ENCODE measurements around the gene APOM.

APOM gene

DNA sequence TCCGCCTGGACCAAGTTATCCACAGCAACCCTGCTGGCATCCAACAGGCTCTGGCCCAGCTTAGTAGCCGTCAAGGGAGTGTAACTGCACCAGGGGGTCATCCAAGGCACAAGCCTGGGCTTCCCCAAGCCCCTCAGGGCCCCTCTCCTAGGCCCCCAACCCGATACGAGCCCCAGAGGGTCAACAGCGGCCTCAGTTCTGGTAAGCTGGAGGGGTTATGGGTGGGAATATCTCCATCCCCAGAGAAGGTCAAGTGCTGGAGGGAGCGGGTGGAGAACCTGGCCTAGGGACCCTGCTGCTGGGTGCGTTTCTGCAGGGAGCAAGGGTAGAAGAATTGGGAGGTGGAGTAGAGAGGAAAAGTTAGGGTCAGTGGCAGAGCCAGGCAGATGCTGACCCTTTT lies 22.2 kb upstream of the APOM start:
- Histone ChIP-seq H3K4me3 (ENCODE audit: low read depth, low read length) (no peak overlapping the region), H3K9me3 (ENCODE audit: control insufficient read depth, insufficient read depth, low read length) (no peaks in the 10 kb centered on the region), H3K36me3 (ENCODE audit: control insufficient read depth, insufficient read depth, low read length) (peaks cover 84% of the 10 kb centered on the region), H3K9ac (ENCODE audit: low read depth, low read length) (no peak overlapping the region), H3K27me3 (ENCODE audit: control insufficient read depth, insufficient read depth, low read length) (no peaks in the 10 kb centered on the region), H3K4me1 (ENCODE audit: control insufficient read depth, insufficient read depth, low read length) (no peaks in the 10 kb centered on the region)

DNA sequence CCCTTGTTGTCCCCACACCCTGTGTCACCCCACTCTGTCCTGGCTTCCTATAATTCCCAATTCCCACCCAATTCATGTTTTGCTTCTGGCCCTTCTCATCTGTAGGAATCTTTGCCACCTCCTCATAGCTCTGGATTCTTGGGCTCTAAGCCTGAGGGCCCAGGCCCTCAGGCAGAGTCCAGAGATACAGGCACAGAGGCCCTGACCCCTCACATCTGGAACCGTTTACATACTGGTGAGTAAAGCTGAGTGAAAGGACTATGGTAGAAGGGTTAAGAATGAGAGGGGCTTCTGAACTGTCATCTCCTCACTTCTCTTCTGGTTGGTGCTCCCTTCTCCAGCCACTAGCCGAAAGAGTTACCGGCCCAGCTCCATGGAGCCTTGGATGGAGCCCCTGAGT lies 21.6 kb upstream of the APOM start:
- no peaks in the 10 kb centered on the region for H3K9me3 ChIP-seq (ENCODE audit: control insufficient read depth, insufficient read depth, low read length)
- H3K4me1 ChIP-seq (ENCODE audit: control insufficient read depth, insufficient read depth, low read length): no peaks in the 10 kb centered on the region
- H3K27me3 ChIP-seq (ENCODE audit: control insufficient read depth, insufficient read depth, low read length): no peaks in the 10 kb centered on the region
- no peak overlapping the region for H3K9ac ChIP-seq (ENCODE audit: low read depth, low read length)
- H3K4me3 ChIP-seq (ENCODE audit: low read depth, low read length): no peak overlapping the region
- H3K36me3 ChIP-seq (ENCODE audit: control insufficient read depth, insufficient read depth, low read length): peaks cover 84% of the 10 kb centered on the region

DNA sequence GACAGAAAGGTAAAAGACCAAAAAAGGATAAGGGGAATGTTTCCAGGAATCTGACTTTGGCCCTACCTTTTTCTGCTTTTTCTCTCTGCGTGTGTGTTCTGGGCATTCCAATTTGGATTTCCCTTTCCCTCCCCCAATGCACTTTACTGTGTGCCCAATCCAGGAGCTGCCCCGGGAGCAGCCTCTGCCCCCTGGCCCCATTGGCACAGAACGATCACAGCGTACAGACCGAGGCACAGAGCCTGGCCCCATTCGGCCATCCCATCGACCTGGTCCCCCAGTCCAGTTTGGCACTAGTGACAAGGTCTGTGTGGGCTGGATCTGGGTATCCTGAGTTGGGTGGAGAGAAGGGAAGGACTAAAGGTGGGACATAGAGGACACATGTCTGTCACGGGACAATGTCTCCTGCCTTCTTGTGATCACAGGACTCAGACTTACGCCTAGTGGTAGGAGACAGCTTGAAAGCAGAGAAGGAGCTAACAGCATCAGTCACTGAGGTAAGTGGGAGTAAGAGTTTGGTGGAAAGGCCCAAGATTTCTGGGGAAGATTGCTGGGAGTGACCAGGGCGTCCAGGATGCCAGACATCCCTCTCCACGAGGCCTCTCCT lies 20.6 kb upstream of the APOM start:
- Histone ChIP-seq H3K9ac (ENCODE audit: low read depth, low read length) (no peak overlapping the region), H3K9me3 (ENCODE audit: control insufficient read depth, insufficient read depth, low read length) (no peaks in the 10 kb centered on the region), H3K4me1 (ENCODE audit: control insufficient read depth, insufficient read depth, low read length) (no peaks in the 10 kb centered on the region), H3K4me3 (ENCODE audit: low read depth, low read length) (no peak overlapping the region), H3K36me3 (ENCODE audit: control insufficient read depth, insufficient read depth, low read length) (peaks cover 87% of the 10 kb centered on the region), H3K27me3 (ENCODE audit: control insufficient read depth, insufficient read depth, low read length) (no peaks in the 10 kb centered on the region)

DNA sequence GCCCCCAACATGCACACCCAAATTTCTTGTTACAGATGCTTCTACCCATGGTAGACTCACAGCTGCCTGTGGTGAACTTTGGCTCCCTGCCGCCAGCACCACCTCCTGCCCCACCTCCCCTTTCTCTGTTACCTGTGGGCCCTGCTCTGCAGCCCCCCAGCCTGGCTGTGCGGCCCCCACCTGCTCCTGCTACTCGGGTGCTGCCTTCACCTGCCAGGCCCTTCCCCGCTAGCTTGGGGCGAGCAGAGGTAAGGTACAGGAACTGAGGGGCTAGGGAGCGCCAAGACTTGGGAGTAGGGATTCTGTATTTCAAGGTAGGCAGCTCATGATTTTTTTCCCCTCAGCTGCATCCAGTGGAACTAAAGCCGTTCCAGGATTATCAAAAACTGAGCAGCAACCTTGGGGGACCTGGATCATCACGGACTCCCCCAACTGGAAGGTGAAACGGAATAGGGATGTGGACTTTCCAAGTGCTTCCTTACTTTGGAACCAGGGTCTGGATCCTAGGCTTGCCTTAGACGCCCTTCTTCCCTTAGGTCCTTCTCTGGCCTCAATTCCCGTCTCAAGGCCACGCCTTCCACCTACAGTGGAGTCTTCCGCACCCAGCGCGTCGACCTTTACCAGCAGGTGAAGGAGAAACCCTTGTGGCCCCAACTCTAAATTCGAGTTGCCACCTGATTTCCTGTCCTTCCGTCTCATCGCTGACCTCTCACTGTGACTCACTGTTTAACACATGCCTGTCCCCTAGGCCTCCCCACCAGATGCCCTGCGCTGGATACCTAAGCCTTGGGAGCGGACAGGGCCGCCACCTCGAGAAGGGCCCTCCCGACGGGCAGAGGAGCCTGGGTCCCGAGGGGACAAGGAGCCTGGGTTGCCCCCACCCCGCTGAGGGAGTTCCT lies 18.7 kb upstream of the APOM start:
- H3K9me3 ChIP-seq (ENCODE audit: control insufficient read depth, insufficient read depth, low read length): no peaks in the 10 kb centered on the region
- no peaks in the 10 kb centered on the region for H3K4me1 ChIP-seq (ENCODE audit: control insufficient read depth, insufficient read depth, low read length)
- no peaks in the 10 kb centered on the region for H3K27me3 ChIP-seq (ENCODE audit: control insufficient read depth, insufficient read depth, low read length)
- no peak overlapping the region for H3K9ac ChIP-seq (ENCODE audit: low read depth, low read length)
- H3K36me3 ChIP-seq (ENCODE audit: control insufficient read depth, insufficient read depth, low read length): peaks cover 88% of the 10 kb centered on the region
- no peak overlapping the region for H3K4me3 ChIP-seq (ENCODE audit: low read depth, low read length)

DNA sequence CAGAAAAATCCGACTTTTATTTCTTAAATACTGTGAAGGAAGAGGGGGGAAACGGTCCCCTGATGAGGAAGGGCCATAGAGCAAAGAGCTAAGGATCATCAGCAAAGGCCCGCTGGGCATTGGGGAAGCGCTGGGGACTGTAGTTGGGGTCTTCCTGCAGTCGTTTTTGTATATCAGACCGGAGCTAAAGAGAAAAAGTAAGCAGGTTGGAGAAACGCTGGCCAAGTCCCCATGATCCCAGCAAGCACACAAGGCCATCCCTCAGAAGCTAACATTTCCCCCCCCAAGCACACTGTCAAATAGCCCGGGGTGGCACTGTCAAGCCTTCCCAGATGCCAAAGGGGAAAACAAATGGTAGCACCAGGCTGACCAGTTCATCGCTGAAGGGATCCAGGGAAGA lies 16.7 kb upstream of the APOM start:
- no peaks in the 10 kb centered on the region for H3K27me3 ChIP-seq (ENCODE audit: control insufficient read depth, insufficient read depth, low read length)
- no peak overlapping the region for H3K9ac ChIP-seq (ENCODE audit: low read depth, low read length)
- H3K4me1 ChIP-seq (ENCODE audit: control insufficient read depth, insufficient read depth, low read length): no peaks in the 10 kb centered on the region
- H3K36me3 ChIP-seq (ENCODE audit: control insufficient read depth, insufficient read depth, low read length): peaks cover 73% of the 10 kb centered on the region
- no peak overlapping the region for H3K4me3 ChIP-seq (ENCODE audit: low read depth, low read length)
- H3K9me3 ChIP-seq (ENCODE audit: control insufficient read depth, insufficient read depth, low read length): no peaks in the 10 kb centered on the region

DNA sequence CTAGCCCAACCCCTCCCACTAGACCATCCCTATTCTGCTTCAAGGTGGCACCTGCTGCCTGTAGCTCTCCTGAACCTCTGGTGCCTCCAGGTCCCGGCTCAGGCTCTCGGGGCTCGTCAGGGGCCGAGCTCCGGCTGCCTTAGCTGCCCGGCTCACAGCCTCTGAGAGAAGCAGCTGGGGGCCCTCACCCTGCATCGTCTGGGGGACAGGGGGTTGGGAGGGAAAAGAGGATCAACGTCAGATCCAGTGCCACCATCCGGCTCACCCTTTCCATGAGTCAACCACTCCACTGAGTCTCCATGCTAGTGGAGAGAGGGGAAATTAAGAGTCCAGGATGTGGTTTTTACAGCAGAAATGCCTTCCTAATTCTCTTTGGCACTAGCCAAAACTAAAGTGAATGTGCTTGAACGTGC lies 16.2 kb upstream of the APOM start:
- Histone ChIP-seq H3K4me3 (ENCODE audit: low read depth, low read length) (no peak overlapping the region), H3K36me3 (ENCODE audit: control insufficient read depth, insufficient read depth, low read length) (peaks cover 73% of the 10 kb centered on the region), H3K9ac (ENCODE audit: low read depth, low read length) (no peak overlapping the region), H3K4me1 (ENCODE audit: control insufficient read depth, insufficient read depth, low read length) (no peaks in the 10 kb centered on the region), H3K27me3 (ENCODE audit: control insufficient read depth, insufficient read depth, low read length) (no peaks in the 10 kb centered on the region), H3K9me3 (ENCODE audit: control insufficient read depth, insufficient read depth, low read length) (no peaks in the 10 kb centered on the region)

DNA sequence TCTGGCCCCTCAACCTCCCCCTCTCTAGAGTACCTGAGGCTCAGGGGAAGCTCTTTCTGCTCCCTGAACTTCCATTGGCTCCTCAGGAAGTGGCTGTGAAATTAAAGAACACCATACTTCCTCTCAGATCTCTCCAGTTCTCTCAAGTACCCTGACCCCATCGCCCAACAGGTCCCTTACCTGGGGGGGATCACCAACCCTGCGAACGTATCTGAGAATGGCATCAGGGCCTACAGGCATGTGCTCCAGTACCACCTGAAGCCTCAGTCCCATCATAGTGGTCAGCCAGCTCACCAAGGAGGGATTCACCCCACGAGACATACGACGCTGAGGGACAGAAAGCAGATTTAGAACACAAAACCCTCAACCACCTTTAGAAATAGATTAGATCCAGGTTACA lies 15.1 kb upstream of the APOM start:
- Histone ChIP-seq H3K4me1 (ENCODE audit: control insufficient read depth, insufficient read depth, low read length) (no peaks in the 10 kb centered on the region), H3K4me3 (ENCODE audit: low read depth, low read length) (no peak overlapping the region), H3K9me3 (ENCODE audit: control insufficient read depth, insufficient read depth, low read length) (no peaks in the 10 kb centered on the region), H3K36me3 (ENCODE audit: control insufficient read depth, insufficient read depth, low read length) (peaks cover 73% of the 10 kb centered on the region), H3K27me3 (ENCODE audit: control insufficient read depth, insufficient read depth, low read length) (no peaks in the 10 kb centered on the region), H3K9ac (ENCODE audit: low read depth, low read length) (no peak overlapping the region)

DNA sequence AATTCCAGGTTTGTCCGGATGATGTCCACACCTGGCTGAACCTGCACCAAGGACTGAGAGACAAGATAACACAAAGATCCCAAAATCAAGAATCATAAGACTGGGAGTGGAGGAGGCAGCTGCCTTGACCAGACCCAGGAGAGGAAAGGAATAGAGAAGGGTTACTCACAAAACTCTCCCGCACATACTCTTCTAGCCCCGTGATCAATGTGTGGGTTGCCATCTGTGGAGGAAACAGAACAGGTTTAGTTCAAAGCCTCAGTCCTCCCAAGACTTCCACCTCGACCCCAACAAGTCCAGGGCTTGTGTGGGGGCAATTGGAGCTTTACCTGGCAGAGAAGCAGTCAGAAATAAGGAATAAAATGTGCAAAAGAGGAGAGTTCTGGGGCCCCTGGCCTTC lies 14.3 kb upstream of the APOM start:
- Histone ChIP-seq H3K9me3 (ENCODE audit: control insufficient read depth, insufficient read depth, low read length) (no peaks in the 10 kb centered on the region), H3K27me3 (ENCODE audit: control insufficient read depth, insufficient read depth, low read length) (no peaks in the 10 kb centered on the region), H3K36me3 (ENCODE audit: control insufficient read depth, insufficient read depth, low read length) (peaks cover 73% of the 10 kb centered on the region), H3K4me1 (ENCODE audit: control insufficient read depth, insufficient read depth, low read length) (no peaks in the 10 kb centered on the region), H3K4me3 (ENCODE audit: low read depth, low read length) (no peak overlapping the region), H3K9ac (ENCODE audit: low read depth, low read length) (no peak overlapping the region)

DNA sequence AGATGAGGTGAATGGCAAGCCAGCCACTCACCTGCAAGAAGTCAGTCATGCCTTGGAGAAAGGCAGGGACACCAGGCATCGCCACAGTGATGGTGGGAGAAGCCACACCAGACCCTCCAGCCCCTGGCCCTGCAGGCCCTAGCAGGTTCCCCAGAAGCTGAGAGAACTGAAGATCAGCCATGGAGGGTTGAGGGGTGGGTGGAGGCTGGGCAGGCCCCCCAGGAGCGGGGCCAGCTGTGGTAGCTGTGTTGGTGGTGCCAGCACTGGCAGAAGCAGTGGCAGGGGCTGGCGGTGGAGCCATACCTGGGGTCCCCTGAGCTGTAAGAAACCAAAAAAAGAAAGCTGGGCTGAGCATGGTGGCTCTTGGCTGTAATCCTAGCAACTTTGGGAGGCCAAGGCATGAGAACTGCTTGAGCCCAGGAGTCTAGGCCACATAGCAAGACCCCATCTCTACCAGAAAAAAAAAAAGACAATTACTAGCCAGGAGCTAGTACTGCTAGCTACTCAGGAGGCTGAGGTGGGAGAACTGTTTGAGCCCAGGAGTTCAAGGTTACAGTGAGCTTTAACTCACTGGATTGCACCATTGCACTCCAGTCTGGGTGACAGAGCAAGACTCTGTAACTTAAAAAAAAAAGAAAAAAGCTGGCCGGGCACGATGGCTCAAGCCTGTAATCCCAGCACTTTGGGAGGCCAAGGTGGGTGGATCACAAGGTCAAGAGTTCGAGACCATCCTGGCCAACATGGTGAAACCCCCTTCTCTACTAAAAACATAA lies 12.7 kb upstream of the APOM start:
- Histone ChIP-seq H3K9me3 (ENCODE audit: control insufficient read depth, insufficient read depth, low read length) (no peaks in the 10 kb centered on the region), H3K9ac (ENCODE audit: low read depth, low read length) (no peak overlapping the region), H3K4me3 (ENCODE audit: low read depth, low read length) (no peak overlapping the region), H3K27me3 (ENCODE audit: control insufficient read depth, insufficient read depth, low read length) (no peaks in the 10 kb centered on the region), H3K36me3 (ENCODE audit: control insufficient read depth, insufficient read depth, low read length) (peaks cover 72% of the 10 kb centered on the region), H3K4me1 (ENCODE audit: control insufficient read depth, insufficient read depth, low read length) (no peaks in the 10 kb centered on the region)

DNA sequence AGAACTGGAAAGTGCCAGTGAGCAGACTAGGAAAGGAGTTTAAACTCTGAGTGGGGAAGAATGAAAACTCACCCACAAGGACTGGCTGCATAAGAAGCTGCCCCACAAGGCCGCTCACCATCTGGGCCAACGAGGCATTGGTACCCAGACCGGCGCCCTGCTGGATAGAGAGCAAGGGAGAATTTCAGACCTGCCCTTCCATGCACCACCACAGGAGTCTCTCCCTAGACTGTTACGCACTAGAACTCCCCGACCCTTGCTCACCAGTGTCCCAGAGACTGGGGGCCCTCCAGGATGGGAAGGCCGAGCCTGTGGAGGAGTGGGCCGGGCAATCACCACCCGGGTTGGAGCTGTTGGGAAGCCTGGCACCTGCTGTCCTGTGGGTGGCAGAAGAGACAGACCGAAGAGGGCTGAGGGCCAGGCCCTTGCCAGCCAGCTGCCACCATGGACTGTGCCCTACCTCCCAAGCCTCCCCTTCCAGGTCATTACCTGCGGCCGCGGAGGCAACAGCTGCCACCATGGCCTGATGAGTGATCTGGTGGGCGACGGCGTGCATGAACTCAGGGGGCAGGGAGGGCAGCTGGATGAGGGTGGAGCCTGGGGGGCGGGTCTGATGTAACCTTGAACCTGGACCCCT lies 11.8 kb upstream of the APOM start:
- H3K9me3 ChIP-seq (ENCODE audit: control insufficient read depth, insufficient read depth, low read length): no peaks in the 10 kb centered on the region
- H3K27me3 ChIP-seq (ENCODE audit: control insufficient read depth, insufficient read depth, low read length): no peaks in the 10 kb centered on the region
- H3K9ac ChIP-seq (ENCODE audit: low read depth, low read length): no peak overlapping the region
- H3K36me3 ChIP-seq (ENCODE audit: control insufficient read depth, insufficient read depth, low read length): peaks cover 76% of the 10 kb centered on the region
- H3K4me3 ChIP-seq (ENCODE audit: low read depth, low read length): no peak overlapping the region
- H3K4me1 ChIP-seq (ENCODE audit: control insufficient read depth, insufficient read depth, low read length): no peaks in the 10 kb centered on the region

DNA sequence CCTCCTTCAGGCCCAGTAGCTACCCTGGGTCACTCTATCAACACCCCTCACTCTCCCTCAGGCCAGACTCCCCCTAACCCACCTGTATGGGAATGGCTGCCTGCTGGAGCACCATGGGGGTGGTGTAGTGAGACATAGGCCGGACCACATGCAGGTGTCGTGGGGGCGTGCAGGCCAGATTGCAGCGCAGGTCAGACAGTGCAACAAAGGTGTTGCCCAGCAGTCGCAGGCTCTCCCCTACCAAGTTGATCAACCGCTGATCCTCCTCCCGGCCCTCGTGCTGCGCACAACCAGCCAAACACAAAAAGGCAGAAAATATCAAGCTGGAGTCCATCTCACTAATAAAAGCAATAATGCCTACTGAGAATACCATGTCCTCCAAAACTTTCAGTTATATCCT lies 10.4 kb upstream of the APOM start:
- Histone ChIP-seq H3K9ac (ENCODE audit: low read depth, low read length) (no peak overlapping the region), H3K9me3 (ENCODE audit: control insufficient read depth, insufficient read depth, low read length) (no peaks in the 10 kb centered on the region), H3K27me3 (ENCODE audit: control insufficient read depth, insufficient read depth, low read length) (no peaks in the 10 kb centered on the region), H3K4me3 (ENCODE audit: low read depth, low read length) (no peak overlapping the region), H3K4me1 (ENCODE audit: control insufficient read depth, insufficient read depth, low read length) (no peaks in the 10 kb centered on the region), H3K36me3 (ENCODE audit: control insufficient read depth, insufficient read depth, low read length) (peaks cover 66% of the 10 kb centered on the region)

Data from iPS-15b (cell line).